Dendritic cell treated with granulocyte-macrophage colony-stimulating factor and Interleukin-4, amounts not matched to agents 40 ng/mL and 50 ng/mL, for 4 days (primary cell): ENCODE data around the gene FRMPD2.
"Not testable (repeated sequence)": the region's sequence is repeated elsewhere in the genome, so short reads cannot be mapped to it uniquely, and the experiment has no call there.

ENCODE experiments used
- H3K27ac Mint-ChIP-seq: one replicate; pipeline ENCODE4 v1.8.0; 2022; ENCODE audit warnings: mild to moderate bottlenecking, mixed read lengths
- H3K27me3 Mint-ChIP-seq: one replicate; pipeline ENCODE4 v1.8.0; 2022; ENCODE audit warnings: mild to moderate bottlenecking, mixed read lengths
- H3K36me3 Mint-ChIP-seq: one replicate; pipeline ENCODE4 v1.8.0; 2022; ENCODE audit warnings: low read depth, mixed read lengths
- H3K4me1 Mint-ChIP-seq: one replicate; pipeline ENCODE4 v1.8.0; 2022; ENCODE audit warnings: low read depth, mixed read lengths
- H3K4me3 Mint-ChIP-seq: one replicate; pipeline ENCODE4 v1.8.0; 2022; ENCODE audit warnings: mild to moderate bottlenecking, moderate library complexity, mixed read lengths
- H3K9me3 Mint-ChIP-seq: one replicate; pipeline ENCODE4 v1.8.0; 2022; ENCODE audit warnings: mixed read lengths
- intact Hi-C: fragments of 100-400 bp; cut with micrococcal nuclease; formaldehyde crosslinking; loops from one replicate; pipeline ENCODE4 v1.15.0; 2022

FRMPD2 gene

DNA sequence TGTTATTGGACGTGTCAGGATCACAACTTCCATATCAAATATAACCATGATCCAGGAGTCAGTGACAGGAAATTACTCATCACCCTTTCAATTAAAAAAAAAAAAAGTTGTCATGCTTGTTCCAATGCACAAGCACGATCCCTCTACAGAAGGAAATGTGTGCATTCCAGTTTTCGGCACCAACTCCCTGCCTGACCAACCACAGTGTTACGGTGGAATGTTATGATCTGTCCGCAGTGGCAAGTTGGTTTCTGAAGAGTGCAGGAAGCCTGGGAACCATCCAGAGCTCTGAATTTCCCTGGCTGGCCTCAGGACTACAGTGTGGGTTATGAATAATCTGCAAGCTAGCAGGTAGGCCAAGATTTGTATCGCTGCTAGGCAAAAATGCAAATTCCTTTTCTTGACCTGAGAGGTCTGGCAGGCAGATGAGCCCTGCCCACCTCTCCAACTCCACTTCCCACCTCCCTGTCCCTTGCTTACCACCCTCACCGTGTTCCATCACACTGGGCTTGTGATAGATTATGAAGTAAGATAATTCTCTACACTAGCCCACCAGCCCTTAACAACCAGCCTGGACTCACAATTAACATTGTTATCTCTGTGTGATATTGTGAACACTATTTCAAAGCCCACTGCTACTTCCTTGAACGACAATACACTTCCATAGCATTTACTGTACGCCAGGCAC, 20.4 kb downstream of the FRMPD2 start:
- no peak overlapping the region for H3K27ac Mint-ChIP-seq
- H3K27me3 Mint-ChIP-seq, result no peaks in the 10 kb centered on the region
- H3K36me3 Mint-ChIP-seq, result no peaks in the 10 kb centered on the region
- no peaks in the 10 kb centered on the region for H3K9me3 Mint-ChIP-seq
- H3K4me1 Mint-ChIP-seq, result no peaks in the 10 kb centered on the region
- intact Hi-C loops, result no loop called here
- no peak overlapping the region for H3K4me3 Mint-ChIP-seq

DNA sequence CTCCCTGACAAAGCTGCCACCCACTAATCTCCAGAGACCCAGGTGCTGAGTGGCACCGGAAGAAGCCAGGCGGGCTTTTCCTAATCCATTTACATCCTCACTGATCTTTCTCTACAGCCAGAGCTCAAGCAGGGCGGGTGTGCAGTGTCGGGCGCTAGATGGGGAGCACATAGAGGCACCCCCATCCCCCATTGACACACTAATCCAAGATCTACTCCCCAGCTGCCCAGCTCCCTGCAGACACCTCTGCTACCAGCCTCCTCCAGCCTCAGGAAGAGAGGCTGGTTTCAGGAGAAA, 22.2 kb downstream of the FRMPD2 start:
- Mint-ChIP-seq H3K4me1 (no peaks in the 10 kb centered on the region), H3K36me3 (no peaks in the 10 kb centered on the region), H3K4me3 (no peak overlapping the region), H3K27me3 (no peaks in the 10 kb centered on the region), H3K27ac (no peak overlapping the region), H3K9me3 (no peaks in the 10 kb centered on the region)
- intact Hi-C loops, result no loop called here

DNA sequence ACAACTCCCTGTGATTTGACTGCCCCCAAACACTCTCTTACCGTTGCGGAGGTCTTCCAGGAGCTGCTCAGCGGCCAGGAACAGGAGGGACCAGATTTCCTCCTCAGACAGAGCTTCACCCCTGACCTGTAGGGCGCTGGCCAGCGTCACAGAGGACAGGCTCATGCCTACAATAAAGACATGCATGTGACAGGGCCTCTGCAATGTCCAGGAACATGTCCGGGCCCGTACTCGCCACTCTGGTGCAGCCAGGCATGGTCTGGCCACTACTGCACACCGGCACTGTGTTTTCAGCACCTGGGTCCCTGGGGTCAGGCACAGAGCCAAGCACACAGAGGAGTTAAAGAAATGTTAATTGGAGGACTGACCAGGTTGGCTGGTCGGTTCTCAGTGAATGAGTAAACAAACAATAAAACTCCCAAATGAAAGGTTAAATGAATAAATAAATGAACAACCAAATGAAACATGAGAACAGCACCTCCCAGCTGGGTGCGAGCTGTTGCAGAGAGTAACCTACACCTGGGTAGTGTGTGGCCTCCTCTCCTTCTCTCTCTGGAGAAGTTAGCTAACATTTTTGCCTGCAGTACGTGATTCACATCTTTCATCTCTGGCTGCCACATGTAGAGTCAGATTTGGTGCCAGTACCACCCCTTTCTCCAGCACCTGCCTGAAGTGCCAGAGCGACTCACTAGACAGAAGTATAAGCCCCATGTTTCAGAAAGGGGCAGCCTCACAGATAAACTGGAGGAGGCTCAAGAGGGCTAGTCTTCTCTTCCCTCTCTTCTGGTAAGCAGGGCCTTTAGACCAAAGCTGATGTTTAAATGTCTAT, 22.8 kb downstream of the FRMPD2 start:
- Mint-ChIP-seq H3K27ac (no peak overlapping the region), H3K9me3 (no peaks in the 10 kb centered on the region), H3K36me3 (no peaks in the 10 kb centered on the region), H3K4me1 (no peaks in the 10 kb centered on the region), H3K27me3 (no peaks in the 10 kb centered on the region), H3K4me3 (no peak overlapping the region)
- intact Hi-C loops, result no loop called here

DNA sequence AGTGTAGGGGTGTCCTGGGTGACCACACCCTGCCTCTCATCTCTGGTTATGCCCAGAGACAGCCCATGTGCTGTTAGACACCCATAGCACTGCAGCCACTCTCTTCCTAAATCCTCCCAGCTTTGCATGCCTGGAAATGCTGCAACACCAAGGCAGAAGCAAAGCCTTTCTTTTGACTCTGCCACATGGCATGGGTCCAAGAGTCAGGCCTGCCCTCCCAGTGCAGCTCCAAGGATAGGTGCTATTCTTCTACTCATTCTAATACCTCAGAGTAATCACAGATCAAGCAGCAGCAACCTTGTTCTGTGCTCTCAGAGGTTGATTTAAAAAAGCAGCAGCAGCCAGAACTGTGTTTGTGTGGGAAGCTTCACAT, 23.4 kb downstream of the FRMPD2 start:
- no peaks in the 10 kb centered on the region for H3K9me3 Mint-ChIP-seq
- H3K27ac Mint-ChIP-seq, result no peak overlapping the region
- no peaks in the 10 kb centered on the region for H3K27me3 Mint-ChIP-seq
- intact Hi-C loops, result no loop called here
- no peak overlapping the region for H3K4me3 Mint-ChIP-seq
- H3K4me1 Mint-ChIP-seq, result no peaks in the 10 kb centered on the region
- H3K36me3 Mint-ChIP-seq, result no peaks in the 10 kb centered on the region

DNA sequence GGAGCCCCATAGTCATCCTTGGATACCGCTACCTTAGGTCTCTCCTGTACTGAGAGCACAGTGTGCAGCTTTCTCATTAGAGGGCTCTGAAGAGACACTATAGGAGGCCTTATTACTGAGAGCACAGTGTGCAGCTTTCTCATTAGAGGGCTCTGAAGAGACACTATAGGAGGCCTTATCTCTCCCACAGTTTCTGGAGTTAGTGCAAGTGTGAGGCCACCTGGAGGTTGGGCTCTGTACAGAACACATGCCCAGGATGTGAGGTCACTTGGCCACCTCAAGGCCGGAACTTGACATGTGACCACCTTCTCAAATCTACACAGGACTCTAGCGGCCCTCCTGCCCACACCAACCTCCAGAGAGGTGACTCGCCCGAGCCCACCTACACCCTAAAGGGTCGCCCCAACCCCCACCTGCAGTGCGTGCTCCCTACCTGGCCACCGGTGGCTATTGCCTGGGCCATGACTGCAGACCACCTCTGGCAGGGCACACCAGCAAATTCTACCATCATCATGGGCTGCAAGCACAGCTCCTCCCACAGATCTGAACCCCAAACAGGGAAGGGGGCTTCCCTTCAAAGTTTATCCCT, 24.6 kb downstream of the FRMPD2 start:
- no peaks in the 10 kb centered on the region for H3K4me1 Mint-ChIP-seq
- intact Hi-C loops, result no loop called here
- no peaks in the 10 kb centered on the region for H3K9me3 Mint-ChIP-seq
- H3K27me3 Mint-ChIP-seq, result no peaks in the 10 kb centered on the region
- no peak overlapping the region for H3K4me3 Mint-ChIP-seq
- no peak overlapping the region for H3K27ac Mint-ChIP-seq
- no peaks in the 10 kb centered on the region for H3K36me3 Mint-ChIP-seq

DNA sequence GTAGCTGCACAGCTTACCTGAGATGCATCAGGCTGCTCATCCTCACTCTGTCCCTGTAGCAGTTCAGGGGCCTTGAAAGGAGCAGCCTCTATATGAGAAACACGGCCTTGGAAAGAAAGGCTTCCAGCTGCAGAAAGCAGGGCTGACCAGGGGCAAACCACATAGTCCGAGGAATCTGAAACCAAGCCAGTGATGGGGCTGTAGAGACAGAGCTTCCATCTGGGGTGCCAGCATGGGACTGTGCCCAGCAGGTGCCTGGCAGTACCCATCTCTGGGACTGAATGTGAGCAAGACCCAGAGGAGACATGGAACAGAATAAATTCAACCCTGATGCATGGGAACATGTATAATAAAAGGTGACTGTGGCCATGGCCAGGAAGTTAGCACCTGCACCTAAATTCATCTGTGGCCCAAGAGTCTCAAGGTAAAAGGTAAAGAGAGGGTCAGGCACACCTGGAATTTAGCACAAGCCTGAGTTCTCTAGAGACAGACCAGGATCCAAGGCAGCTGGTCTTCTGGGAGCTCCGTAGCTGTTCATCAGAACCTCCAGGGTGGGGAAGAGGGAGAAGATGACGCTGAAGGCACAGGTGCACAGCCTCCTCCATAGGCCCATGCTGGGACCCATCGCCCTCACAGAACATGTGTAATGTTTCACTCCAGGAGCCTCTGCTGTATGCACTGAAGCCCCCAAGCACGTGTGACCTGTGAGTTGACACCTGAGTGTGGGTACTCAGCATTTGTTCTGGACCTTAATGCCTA, 25.3 kb downstream of the FRMPD2 start:
- Mint-ChIP-seq H3K9me3 (no peaks in the 10 kb centered on the region), H3K4me1 (no peaks in the 10 kb centered on the region), H3K36me3 (no peaks in the 10 kb centered on the region), H3K27me3 (no peaks in the 10 kb centered on the region), H3K27ac (no peak overlapping the region), H3K4me3 (no peak overlapping the region)
- intact Hi-C loops, result no loop called here

DNA sequence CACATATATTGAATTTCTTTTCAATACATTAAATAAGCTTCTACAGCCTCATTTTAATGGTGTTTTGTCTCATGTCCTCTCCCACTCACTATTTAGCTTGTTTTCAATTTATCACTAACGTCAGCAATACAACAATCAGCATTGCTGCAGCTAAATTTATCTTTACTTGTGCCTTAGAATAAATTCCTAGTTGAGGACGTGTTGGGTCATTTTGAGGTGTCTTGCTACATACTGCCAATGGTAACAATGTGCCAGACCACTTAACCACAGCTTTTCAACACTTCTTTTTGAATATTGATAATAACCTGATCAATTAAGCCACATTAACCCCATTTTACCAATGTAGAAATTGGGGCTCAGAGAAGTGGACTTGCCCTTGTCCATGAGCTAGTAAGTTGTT, 26.0 kb downstream of the FRMPD2 start:
- no peaks in the 10 kb centered on the region for H3K9me3 Mint-ChIP-seq

DNA sequence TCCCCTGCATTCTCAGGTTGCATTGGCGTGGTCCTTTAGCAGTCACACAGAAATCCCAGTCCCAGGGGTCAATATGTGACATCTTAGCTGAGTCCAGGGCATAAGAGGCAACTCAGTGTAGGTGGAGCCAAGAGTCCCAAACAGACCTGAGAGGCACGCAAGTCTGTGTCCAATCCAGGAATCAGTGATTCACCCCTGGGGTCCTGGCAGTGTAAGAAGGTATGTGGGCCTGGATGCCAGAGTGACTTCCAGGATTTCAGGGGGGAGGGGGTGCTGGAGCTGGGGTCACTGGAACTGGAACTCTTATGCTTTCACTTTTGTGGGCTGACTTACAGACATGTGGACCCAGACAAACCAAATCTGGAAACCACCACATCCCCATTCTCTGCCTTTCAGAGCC, 26.8 kb downstream of the FRMPD2 start:
- no peaks in the 10 kb centered on the region for H3K4me1 Mint-ChIP-seq
- intact Hi-C loops, result no loop called here
- no peaks in the 10 kb centered on the region for H3K9me3 Mint-ChIP-seq
- peaks cover 2% of the 10 kb centered on the region for H3K27me3 Mint-ChIP-seq
- no peak overlapping the region for H3K4me3 Mint-ChIP-seq
- H3K27ac Mint-ChIP-seq, result no peak overlapping the region
- H3K36me3 Mint-ChIP-seq, result no peaks in the 10 kb centered on the region

More for the DNA sequence above, 26.0 kb downstream of the FRMPD2 start:
- Mint-ChIP-seq H3K36me3 (no peaks in the 10 kb centered on the region), H3K27me3 (peaks cover 1% of the 10 kb centered on the region), H3K4me3 (no peak overlapping the region), H3K27ac (no peak overlapping the region), H3K4me1 (no peaks in the 10 kb centered on the region)
- intact Hi-C loops, result no loop called here

DNA sequence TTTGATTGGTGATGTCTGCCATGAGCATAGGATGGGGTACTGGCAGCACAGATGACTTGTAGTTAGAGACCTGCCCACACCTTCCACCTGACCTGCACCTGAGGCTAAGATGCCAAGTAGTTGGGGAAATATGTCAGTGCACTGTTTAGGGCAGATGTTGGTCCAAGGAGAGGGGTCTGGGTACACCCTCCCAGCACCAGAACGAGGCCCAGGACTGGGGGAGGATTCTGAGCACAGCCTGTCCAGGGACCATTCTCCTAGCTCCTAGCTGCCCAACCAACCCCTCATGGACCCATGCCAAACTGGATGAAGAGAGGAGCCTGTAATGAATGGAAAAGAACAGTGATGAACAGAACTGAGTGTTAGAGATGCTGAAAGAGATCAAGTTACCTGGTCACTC, 28.0 kb downstream of the FRMPD2 start:
- H3K4me1 Mint-ChIP-seq, result no peaks in the 10 kb centered on the region
- no peak overlapping the region for H3K4me3 Mint-ChIP-seq
- no peaks in the 10 kb centered on the region for H3K36me3 Mint-ChIP-seq
- H3K9me3 Mint-ChIP-seq, result no peaks in the 10 kb centered on the region
- intact Hi-C loops, result no loop called here
- peaks cover 2% of the 10 kb centered on the region for H3K27me3 Mint-ChIP-seq
- H3K27ac Mint-ChIP-seq, result no peak overlapping the region

DNA sequence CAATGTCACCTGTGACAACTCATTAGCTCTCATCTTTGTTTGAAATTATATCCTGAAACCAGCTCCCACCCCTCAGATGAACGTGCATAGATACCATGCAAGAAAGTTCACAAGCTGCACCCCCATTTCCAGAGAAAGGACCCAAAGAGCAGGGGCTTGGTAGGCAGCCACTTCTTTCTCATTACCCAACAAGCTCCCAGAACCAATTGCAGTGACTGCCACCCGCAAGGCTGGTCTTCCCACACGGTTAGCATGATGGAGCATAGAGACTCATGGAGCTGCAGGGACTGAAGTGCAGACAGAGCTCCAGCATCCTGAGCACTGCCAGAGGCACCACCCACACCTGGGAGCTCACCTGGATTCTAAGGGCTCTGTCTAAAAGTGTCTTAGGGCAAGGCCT, 28.5 kb downstream of the FRMPD2 start:
- Mint-ChIP-seq H3K36me3 (no peaks in the 10 kb centered on the region), H3K9me3 (no peaks in the 10 kb centered on the region), H3K4me1 (no peaks in the 10 kb centered on the region), H3K27ac (no peak overlapping the region), H3K4me3 (no peak overlapping the region), H3K27me3 (peaks cover 2% of the 10 kb centered on the region)
- intact Hi-C loops, result no loop called here

DNA sequence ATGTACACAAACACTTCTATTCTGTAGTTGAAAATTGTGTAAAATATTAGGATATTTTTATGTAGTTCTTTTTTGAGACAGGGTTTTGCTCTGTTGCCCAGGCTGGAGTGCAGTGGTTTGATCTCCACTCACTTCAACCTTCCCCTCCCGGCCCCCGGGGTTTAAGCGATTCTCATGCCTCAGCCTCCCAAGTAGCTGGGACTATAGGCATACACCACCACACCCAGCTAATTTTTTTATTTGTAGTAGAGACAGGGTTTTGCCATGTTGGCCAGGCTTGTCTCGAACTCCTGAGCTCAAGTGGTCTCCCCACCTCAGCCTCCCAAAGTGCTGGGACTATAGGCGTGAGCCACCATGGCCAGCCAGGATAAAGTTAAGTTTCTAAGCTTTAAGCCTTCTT, 30.6 kb downstream of the FRMPD2 start:
- H3K27me3 Mint-ChIP-seq, H3K4me3 Mint-ChIP-seq, H3K9me3 Mint-ChIP-seq, intact Hi-C loops, H3K27ac Mint-ChIP-seq, H3K36me3 Mint-ChIP-seq, H3K4me1 Mint-ChIP-seq: not testable (repeated sequence)

DNA sequence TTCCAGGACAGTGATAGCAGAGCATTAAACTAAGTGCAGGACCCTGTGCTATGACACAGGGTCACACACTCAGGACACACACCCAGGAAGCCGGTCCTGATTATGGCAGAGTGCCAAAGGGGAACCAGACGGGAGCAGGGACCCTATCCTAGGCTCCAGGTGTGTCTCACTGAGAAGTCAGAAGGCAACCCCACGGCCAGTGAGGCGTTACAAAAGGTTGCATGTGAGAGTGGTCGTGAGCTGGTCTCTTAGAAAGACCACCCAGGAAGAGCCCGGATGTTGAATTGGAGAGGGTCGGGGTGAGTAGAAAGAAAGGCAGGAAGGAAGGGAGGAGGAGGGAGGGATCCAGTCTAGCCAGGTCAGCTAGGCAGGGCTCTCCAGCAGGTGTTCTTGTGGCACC, 31.0 kb downstream of the FRMPD2 start:
- H3K27ac Mint-ChIP-seq, result no peak overlapping the region
- intact Hi-C loops, result no loop called here
- no peak overlapping the region for H3K4me3 Mint-ChIP-seq
- H3K36me3 Mint-ChIP-seq, result no peaks in the 10 kb centered on the region
- peaks cover 2% of the 10 kb centered on the region for H3K27me3 Mint-ChIP-seq
- H3K4me1 Mint-ChIP-seq, result no peaks in the 10 kb centered on the region
- H3K9me3 Mint-ChIP-seq, result no peaks in the 10 kb centered on the region

DNA sequence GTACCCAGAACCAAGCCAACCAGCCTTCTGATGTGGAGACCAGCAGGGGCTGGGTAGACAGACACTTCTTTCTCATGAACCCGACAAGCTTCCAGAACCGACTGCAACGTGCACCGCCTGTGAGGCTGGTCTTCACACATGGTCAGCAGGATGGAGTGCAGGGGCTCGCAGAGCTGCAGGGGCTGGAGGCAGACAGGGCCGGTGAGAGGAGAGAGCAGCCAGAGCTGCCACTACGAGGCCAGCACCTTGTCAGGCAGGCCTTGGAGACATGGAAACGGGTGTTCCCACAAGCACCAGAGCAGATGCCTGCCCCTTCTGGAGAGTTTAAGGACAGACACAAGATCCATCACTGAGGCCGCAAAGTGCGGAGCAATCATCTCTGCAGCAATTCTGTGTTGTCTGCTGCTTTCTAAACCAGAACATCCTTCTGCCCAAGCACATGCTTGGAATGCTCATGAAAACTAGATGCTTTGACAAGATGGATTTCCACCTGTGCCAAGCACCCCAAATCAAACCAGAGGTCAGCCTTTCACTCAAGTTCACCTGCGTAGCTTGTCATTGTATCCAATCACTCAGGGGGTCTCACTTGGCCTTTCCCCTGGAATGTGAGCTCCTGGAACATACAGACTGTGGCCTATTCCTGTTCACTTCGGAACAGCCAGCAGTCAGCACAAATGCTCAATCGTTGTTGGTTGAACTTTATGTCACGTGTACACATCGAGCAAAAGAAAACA, 32.2 kb downstream of the FRMPD2 start:
- H3K27ac Mint-ChIP-seq, result no peak overlapping the region
- H3K27me3 Mint-ChIP-seq, result peaks cover 2% of the 10 kb centered on the region
- H3K36me3 Mint-ChIP-seq, result no peaks in the 10 kb centered on the region
- H3K4me1 Mint-ChIP-seq, result no peaks in the 10 kb centered on the region
- no peaks in the 10 kb centered on the region for H3K9me3 Mint-ChIP-seq
- intact Hi-C loops, result no loop called here
- no peak overlapping the region for H3K4me3 Mint-ChIP-seq

DNA sequence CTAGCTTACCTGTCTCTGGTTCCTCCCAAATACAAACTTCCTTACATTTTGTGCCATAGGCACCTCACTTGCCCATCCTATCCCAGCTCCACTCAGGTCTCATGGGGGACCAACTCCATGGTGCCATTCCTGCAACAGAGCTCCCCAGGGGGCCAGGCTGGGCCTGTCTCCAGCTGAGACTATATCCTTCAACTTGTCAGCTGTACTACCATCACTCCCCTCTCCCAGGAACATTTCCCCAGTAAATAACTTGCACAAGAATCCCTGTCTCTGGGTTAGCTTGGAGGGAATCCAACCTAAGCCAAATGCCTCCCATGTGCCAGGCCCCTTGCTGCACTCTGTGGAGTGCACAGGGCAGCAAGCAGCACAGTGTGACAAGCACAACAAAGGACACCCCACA, 33.2 kb downstream of the FRMPD2 start:
- no peak overlapping the region for H3K27ac Mint-ChIP-seq
- H3K9me3 Mint-ChIP-seq, result no peaks in the 10 kb centered on the region
- H3K36me3 Mint-ChIP-seq, result no peaks in the 10 kb centered on the region
- no peaks in the 10 kb centered on the region for H3K4me1 Mint-ChIP-seq
- H3K4me3 Mint-ChIP-seq, result no peak overlapping the region
- intact Hi-C loops, result no loop called here
- H3K27me3 Mint-ChIP-seq, result peaks cover 2% of the 10 kb centered on the region
